T-cell (primary cell): ENCODE data around the gene PPP1R13B. TPM values are rescaled to one million over a fixed set of nuclear protein-coding genes. Genes with fewer than 3 reads are reported as not detected.

Experiments used
- ATAC-seq, 4 experiments: fragments of 200-7000 bp in 3 of 4; fragments of 150-1000 bp in 1 of 4; cut with Tn5 transposase; replicated peaks in 1 of 4; 1 replicate in 3 of 4; 2 replicates in 1 of 4; pipeline ENCODE4 v1.10.0; 2021; ENCODE audit warnings: moderate library complexity in 3 of 4, mild to moderate bottlenecking in 2 of 4, moderate number of reproducible peaks in 1 of 4
- CTCF ChIA-PET, 2 donors: fragments of 300-600 bp; sonication (Branson Sonifier 250); formaldehyde crosslinking; loops; one replicate each; lab custom pipeline; 2022; ENCODE audit warnings: antibody characterized with exemption in 2 of 2; lab: Charles Lee
- POLR2A ChIA-PET, 2 donors: fragments of 300-600 bp; sonication (Branson Sonifier 250); formaldehyde crosslinking; loops; one replicate each; lab custom pipeline; 2022; ENCODE audit warnings: antibody characterized with exemption in 2 of 2; lab: Charles Lee
- DNase-seq, 35 experiments: peaks; one replicate each; pipeline versions ENCODE4 v3.0.0 to v3.0.0-alpha.2; 2013 to 2023
- H3K27ac ChIP-seq: one replicate; pipeline ENCODE4 v1.5.1; 2013; ENCODE audit warnings: low read length
- H3K27me3 ChIP-seq, 2 experiments: replicated peaks in 1 of 2; 1 replicate in 1 of 2; 2 replicates in 1 of 2; pipeline versions ENCODE4 v1.6.1 to v1.7.0; 2013; ENCODE audit warnings: low read length in 1 of 2, mixed read lengths in 1 of 2; ENCODE audit not compliant: control insufficient read depth in 2 of 2, insufficient read depth in 2 of 2; ENCODE audit errors: extremely low read depth in 1 of 2
- H3K36me3 ChIP-seq, 2 donors: 1 replicate in 1 of 2; 2 replicates in 1 of 2; pipeline versions ENCODE4 v1.6.1 to v1.7.0; 2013; ENCODE audit warnings: low read length in 1 of 2; ENCODE audit not compliant: control insufficient read depth in 2 of 2, insufficient read depth in 1 of 2; ENCODE audit errors: extremely low read depth in 1 of 2
- H3K4me1 ChIP-seq, 2 experiments: 1 replicate in 1 of 2; 2 replicates in 1 of 2; pipeline versions ENCODE4 v1.6.1 to v1.7.0; 2013; ENCODE audit warnings: low read length in 2 of 2, mixed read lengths in 1 of 2; ENCODE audit not compliant: insufficient read depth in 2 of 2, control insufficient read depth in 1 of 2; ENCODE audit errors: extremely low read depth in 1 of 2
- H3K4me3 ChIP-seq, 2 donors: 1 replicate in 1 of 2; 2 replicates in 1 of 2; pipeline versions ENCODE4 v1.5.1 to v1.7.0; 2013; ENCODE audit warnings: mild to moderate bottlenecking in 2 of 2, low read length in 1 of 2, moderate library complexity in 1 of 2; ENCODE audit not compliant: control insufficient read depth in 1 of 2; ENCODE audit errors: extremely low read depth in 1 of 2
- H3K9me3 ChIP-seq: 2 replicates; pipeline ENCODE4 v1.7.0; 2013
- H3K27ac Mint-ChIP-seq, 2 donors: one replicate each; pipeline ENCODE4 v1.8.0; 2020 to 2021; ENCODE audit warnings: mild to moderate bottlenecking in 2 of 2, mixed read lengths in 2 of 2
- H3K27me3 Mint-ChIP-seq, 2 donors: one replicate each; pipeline ENCODE4 v1.8.0; 2021 to 2022; ENCODE audit warnings: mixed read lengths in 2 of 2
- H3K36me3 Mint-ChIP-seq: one replicate; pipeline ENCODE4 v1.8.0; 2021; ENCODE audit warnings: mixed read lengths
- H3K4me1 Mint-ChIP-seq, 3 donors: one replicate each; pipeline ENCODE4 v1.8.0; 2020 to 2022; ENCODE audit warnings: mixed read lengths in 3 of 3, mild to moderate bottlenecking in 1 of 3
- H3K4me3 Mint-ChIP-seq, 3 donors: one replicate each; pipeline ENCODE4 v1.8.0; 2020 to 2022; ENCODE audit warnings: mild to moderate bottlenecking in 3 of 3, mixed read lengths in 3 of 3, moderate library complexity in 3 of 3
- H3K9me3 Mint-ChIP-seq, 3 donors: one replicate each; pipeline ENCODE4 v1.8.0; 2020 to 2022; ENCODE audit warnings: mixed read lengths in 3 of 3
- WGBS: methylation state at CpG from one replicate; pipeline ENCODE4 v1.1.5; 2013; ENCODE audit warnings: missing lambda C conversion rate; ENCODE audit not compliant: insufficient coverage; 5-methylcytosine and 5-hydroxymethylcytosine counted together
- total RNA-seq, 35 experiments: library from RNA in 6 of 35; stranded (reverse) in 6 of 35; fragments of 120-200 nt in 1 of 35; gene quantifications; one replicate each; pipeline versions ENCODE4 v1.2.1 to v1.2.4 and lab custom pipeline; 2013 to 2026

The PPP1R13B gene
- total RNA-seq, 5 donors from 2014 or later (not counting 1 experiment from before 2014, with no cell fraction given): 23.8 to 32.4 (median 29.9) TPM

GRCh38 chr14:103710771-103711377, 136.5 kb downstream of the PPP1R13B start:
- Histone ChIP-seq H3K9me3 (no peaks in the 10 kb centered on the region), H3K4me1 (peaks cover 2 to 28% of the 10 kb centered on the region in 2 experiments), H3K27ac (no peak overlapping the region), H3K36me3 (peaks cover 5 to 15% of the 10 kb centered on the region in 2 donors), H3K4me3 (no peak overlapping the region), H3K27me3 (no peaks in the 10 kb centered on the region)
- Mint-ChIP-seq H3K36me3 (no peaks in the 10 kb centered on the region), H3K9me3 (no peaks in the 10 kb centered on the region), H3K4me1 (peaks cover 12 to 32% (median 21%) of the 10 kb centered on the region in 3 donors), H3K27ac (peak overlapping the region in 1 of 2 donors; percentile 48), H3K4me3 (no peak overlapping the region), H3K27me3 (no peaks in the 10 kb centered on the region)
- POLR2A ChIA-PET: no interaction called here
- CTCF ChIA-PET: no interaction called here
- no peak for ATAC-seq
- DNase-seq: no peak
- 97% methylated on average over 4 of the region's 9 CpGs for WGBS

GRCh38 chr14:103709814-103710213, 137.6 kb downstream of the PPP1R13B start:
- H3K4me1 ChIP-seq: peaks cover 2 to 27% of the 10 kb centered on the region in 2 experiments
- POLR2A ChIA-PET: no interaction called here
- H3K9me3 Mint-ChIP-seq: no peaks in the 10 kb centered on the region
- H3K4me1 Mint-ChIP-seq: peaks cover 6 to 29% (median 18%) of the 10 kb centered on the region in 3 donors
- no peak overlapping the region for H3K4me3 Mint-ChIP-seq
- H3K9me3 ChIP-seq: no peaks in the 10 kb centered on the region
- no peaks in the 10 kb centered on the region for H3K27me3 Mint-ChIP-seq
- peaks cover 10 to 15% of the 10 kb centered on the region in 2 donors for H3K36me3 ChIP-seq
- H3K27ac Mint-ChIP-seq: no peak overlapping the region
- CTCF ChIA-PET: no interaction called here
- H3K27ac ChIP-seq: no peak overlapping the region
- H3K36me3 Mint-ChIP-seq: peaks cover 3% of the 10 kb centered on the region
- ATAC-seq (no peak), DNase-seq (no peak)
- H3K4me3 ChIP-seq: no peak overlapping the region
- 95% methylated on average over 8 of the region's 15 CpGs for WGBS
- no peaks in the 10 kb centered on the region for H3K27me3 ChIP-seq

- ATAC-seq (no peak), DNase-seq (no peak)
- Mint-ChIP-seq H3K27me3 (no peaks in the 10 kb centered on the region), H3K4me1 (peaks cover 6 to 25% (median 12%) of the 10 kb centered on the region in 3 donors), H3K4me3 (no peak overlapping the region), H3K27ac (no peak overlapping the region), H3K9me3 (no peaks in the 10 kb centered on the region), H3K36me3 (peaks cover 5% of the 10 kb centered on the region)
- Histone ChIP-seq H3K9me3 (no peaks in the 10 kb centered on the region), H3K27me3 (no peaks in the 10 kb centered on the region), H3K4me3 (no peak overlapping the region), H3K36me3 (peaks cover 13 to 15% of the 10 kb centered on the region in 2 donors), H3K4me1 (peaks cover 0 to 17% of the 10 kb centered on the region in 2 experiments), H3K27ac (no peak overlapping the region)
- CTCF ChIA-PET: no interaction called here
- POLR2A ChIA-PET: no interaction called here
- WGBS: 96% methylated on average over 18 of the region's 18 CpGs
Measured at GRCh38 chr14:103708750-103709187, 138.6 kb downstream of the PPP1R13B start.

- no peaks in the 10 kb centered on the region for H3K27me3 Mint-ChIP-seq
- no peaks in the 10 kb centered on the region for H3K9me3 Mint-ChIP-seq
- peaks cover 0 to 15% (median 5%) of the 10 kb centered on the region in 3 donors for H3K4me1 Mint-ChIP-seq
- peaks cover 0 to 11% of the 10 kb centered on the region in 2 experiments for H3K4me1 ChIP-seq
- 92% methylated on average over 28 of the region's 29 CpGs for WGBS
- H3K27me3 ChIP-seq: no peaks in the 10 kb centered on the region
- H3K4me3 ChIP-seq: no peak overlapping the region
- H3K4me3 Mint-ChIP-seq: no peak overlapping the region
- H3K36me3 Mint-ChIP-seq: peaks cover 10% of the 10 kb centered on the region
- no peaks in the 10 kb centered on the region for H3K9me3 ChIP-seq
- peaks cover 18 to 21% of the 10 kb centered on the region in 2 donors for H3K36me3 ChIP-seq
- no peak overlapping the region for H3K27ac ChIP-seq
- no peak for DNase-seq
- ChIA-PET POLR2A (no interaction called here), CTCF (no interaction called here)
- H3K27ac Mint-ChIP-seq: no peak overlapping the region
- peak in 2 of 4 experiments; percentile 8 to 12 for ATAC-seq
Measured at GRCh38 chr14:103707329-103708263, 139.8 kb downstream of the PPP1R13B start.

GRCh38 chr14:103706551-103707328, 140.6 kb downstream of the PPP1R13B start:
- ChIA-PET POLR2A (no interaction called here), CTCF (interaction anchor here in 1 of 2 donors (0.6 kb wide), 1 partner anchor 96 kb away, joined by 3 read pairs; no protein-coding TSS in a partner anchor)
- Mint-ChIP-seq H3K4me1 (peaks cover 0 to 10% (median 3%) of the 10 kb centered on the region in 3 donors), H3K27ac (no peak overlapping the region), H3K9me3 (no peaks in the 10 kb centered on the region), H3K36me3 (peaks cover 14% of the 10 kb centered on the region), H3K27me3 (no peaks in the 10 kb centered on the region), H3K4me3 (no peak overlapping the region)
- Histone ChIP-seq H3K27me3 (no peaks in the 10 kb centered on the region), H3K4me3 (no peak overlapping the region), H3K4me1 (peaks cover 0 to 5% of the 10 kb centered on the region in 2 experiments), H3K9me3 (no peaks in the 10 kb centered on the region), H3K27ac (no peak overlapping the region), H3K36me3 (peaks cover 20 to 26% of the 10 kb centered on the region in 2 donors)
- WGBS: 96% methylated on average over 36 of the region's 41 CpGs
- ATAC-seq: no peak
- DNase-seq: no peak
